Breast epithelium (tissue), 3 donors: ENCODE data around the gene MACROD1.

ENCODE experiments used
- CTCF ChIP-seq, 3 donors: fragments of 450-650 bp; IDR thresholded peaks; one replicate each; pipeline ENCODE4 v1.5.1; 2016 to 2017; ENCODE audit warnings: antibody characterized with exemption in 3 of 3, mild to moderate bottlenecking in 3 of 3, moderate library complexity in 3 of 3
- POLR2A ChIP-seq: fragments of 450-650 bp; IDR thresholded peaks from one replicate; pipeline ENCODE4 v1.6.1; 2016; ENCODE audit warnings: antibody characterized with exemption, mild to moderate bottlenecking, moderate library complexity
- POLR2AphosphoS5 ChIP-seq, 3 donors: sonication (generic); formaldehyde crosslinking; IDR thresholded peaks; one replicate each; pipeline ENCODE4 v1.6.1; 2017; ENCODE audit warnings: antibody characterized with exemption in 3 of 3

- TF ChIP-seq POLR2AphosphoS5 (IDR thresholded peaks at IDR 0.05) (no peak), POLR2A (no peak), CTCF (IDR thresholded peaks at IDR 0.05) (no peak)
Observed at GRCh38 chr11:64040684-64041322, 125.1 kb downstream of the MACROD1 start.
